Esophagus muscularis mucosa (tissue), 4 donors: ENCODE measurements around the gene SLC16A5. TPM values are rescaled to one million over a fixed set of nuclear protein-coding genes. Genes with fewer than 3 reads are reported as not detected.

Source experiments
- DNase-seq: peaks from one replicate; pipeline ENCODE4 v3.0.0-alpha.2; 2017; ENCODE audit errors: extremely low spot score
- H3K27ac ChIP-seq, 4 donors: fragments of 200-600 bp; sonication (generic); replicated peaks in 1 of 4; 1 replicate in 3 of 4; 2 replicates in 1 of 4; pipeline ENCODE4 v1.5.1; 2016 to 2019; ENCODE audit warnings: mild to moderate bottlenecking in 1 of 4
- H3K27me3 ChIP-seq, 4 donors: fragments of 200-600 bp; sonication (generic); one replicate each; pipeline versions ENCODE4 v1.5.1 to v1.6.0; 2016 to 2019
- H3K36me3 ChIP-seq, 4 donors: fragments of 200-600 bp; sonication (generic); one replicate each; pipeline ENCODE4 v1.5.1; 2016 to 2019
- H3K4me1 ChIP-seq, 4 donors: fragments of 200-600 bp; sonication (generic); one replicate each; pipeline ENCODE4 v1.5.1; 2016 to 2019
- H3K4me3 ChIP-seq, 4 donors: fragments of 200-600 bp; sonication (generic); 1 replicate in 2 of 4; 2 replicates in 2 of 4; pipeline ENCODE4 v1.5.1; 2016 to 2019; ENCODE audit warnings: mild to moderate bottlenecking in 4 of 4, moderate library complexity in 1 of 4
- H3K9me3 ChIP-seq, 4 donors: fragments of 200-600 bp; sonication (generic); 1 replicate in 3 of 4; 2 replicates in 1 of 4; pipeline ENCODE4 v1.5.1; 2016 to 2019
- CTCF ChIP-seq, 3 experiments: fragments of 200-600 bp in 2 of 3; fragments of 450-650 bp in 1 of 3; sonication (generic) in 2 of 3; IDR thresholded peaks; one replicate each; pipeline ENCODE4 v1.5.1; 2017 to 2019; ENCODE audit warnings: antibody characterized with exemption in 3 of 3, mild to moderate bottlenecking in 2 of 3, moderate library complexity in 1 of 3
- EP300 ChIP-seq: sonication (generic); formaldehyde crosslinking; IDR thresholded peaks from one replicate; pipeline ENCODE4 v1.6.1; 2017; ENCODE audit warnings: antibody characterized with exemption
- POLR2A ChIP-seq: fragments of 450-650 bp; IDR thresholded peaks from one replicate; pipeline ENCODE4 v1.6.1; 2017; ENCODE audit warnings: antibody characterized with exemption, moderate library complexity, mild to moderate bottlenecking, low read depth
- POLR2AphosphoS5 ChIP-seq, 2 donors: sonication (generic); formaldehyde crosslinking; IDR thresholded peaks; one replicate each; pipeline ENCODE4 v1.6.1; 2017; ENCODE audit warnings: antibody characterized with exemption in 2 of 2
- WGBS: methylation state at CpG from one replicate; pipeline ENCODE4 v1.1.5; 2018; 5-methylcytosine and 5-hydroxymethylcytosine counted together
- intact Hi-C: fragments of 100-400 bp; cut with DNase I; formaldehyde crosslinking; loops from one replicate; pipeline ENCODE4 v1.15.1; 2023
- total RNA-seq, 4 donors: library from RNA; depleted of rRNA; stranded (reverse); fragments of >200 nt; gene quantifications; one replicate each; pipeline versions ENCODE4 v1.1.0 to v1.2.1, GENCODE V29; 2016

The SLC16A5 gene
- total RNA-seq, 4 donors from 2014 or later: 3.8 to 9.7 (median 7.6) TPM

- 83% methylated on average over 8 of the region's 8 CpGs for WGBS
- Histone ChIP-seq H3K9me3 (no peaks in the 10 kb centered on the region), H3K27ac (no peak overlapping the region), H3K27me3 (no peaks in the 10 kb centered on the region), H3K4me1 (peaks cover 17 to 40% (median 18%) of the 10 kb centered on the region in 4 donors), H3K36me3 (no peaks in the 10 kb centered on the region), H3K4me3 (no peak overlapping the region)
- no peak for DNase-seq
- intact Hi-C loops: no loop called here
- TF ChIP-seq CTCF (IDR thresholded peaks at IDR 0.05): no peak
Measured at GRCh38 chr17:75079023-75079373, 8.8 kb upstream of the SLC16A5 start.

GRCh38 chr17:75081611-75082540, 5.9 kb upstream of the SLC16A5 start:
- Histone ChIP-seq H3K27ac (no peak overlapping the region), H3K9me3 (no peaks in the 10 kb centered on the region), H3K4me1 (peaks cover 15 to 31% (median 19%) of the 10 kb centered on the region in 4 donors), H3K4me3 (no peak overlapping the region), H3K27me3 (peaks cover 0 to 1% (median 0%) of the 10 kb centered on the region in 4 donors), H3K36me3 (no peaks in the 10 kb centered on the region)
- no peak for DNase-seq
- 80% methylated on average over 12 of the region's 13 CpGs for WGBS
- TF ChIP-seq POLR2A (no peak), CTCF (IDR thresholded peaks at IDR 0.05) (no peak), EP300 (no peak)
- intact Hi-C loops: no loop called here

- Histone ChIP-seq H3K27ac (no peak overlapping the region), H3K4me3 (no peak overlapping the region), H3K27me3 (peaks cover 0 to 10% (median 0%) of the 10 kb centered on the region in 4 donors), H3K36me3 (no peaks in the 10 kb centered on the region), H3K4me1 (peaks cover 15 to 31% (median 20%) of the 10 kb centered on the region in 4 donors), H3K9me3 (no peaks in the 10 kb centered on the region)
- intact Hi-C loops: no loop called here
- TF ChIP-seq POLR2A (no peak), POLR2AphosphoS5 (IDR thresholded peaks at IDR 0.05) (no peak), EP300 (no peak), CTCF (IDR thresholded peaks at IDR 0.05) (no peak)
- 82% methylated on average over 5 of the region's 6 CpGs for WGBS
- no peak for DNase-seq
Measured at GRCh38 chr17:75082683-75083082, 5.1 kb upstream of the SLC16A5 start.

- Histone ChIP-seq H3K4me3 (no peak overlapping the region), H3K27me3 (peaks cover 0 to 17% (median 0%) of the 10 kb centered on the region in 4 donors), H3K27ac (no peak overlapping the region), H3K4me1 (peaks cover 21 to 31% (median 26%) of the 10 kb centered on the region in 4 donors), H3K9me3 (no peaks in the 10 kb centered on the region), H3K36me3 (no peaks in the 10 kb centered on the region)
- TF ChIP-seq EP300: no peak
- TF ChIP-seq CTCF (IDR thresholded peaks at IDR 0.05): no peak
- TF ChIP-seq POLR2A: no peak
- TF ChIP-seq POLR2AphosphoS5 (IDR thresholded peaks at IDR 0.05): no peak
- intact Hi-C loops: no loop called here
- 73% methylated on average over 13 of the region's 14 CpGs for WGBS
- DNase-seq: no peak
Measured at GRCh38 chr17:75084039-75084660, 3.6 kb upstream of the SLC16A5 start.
